ENCODE measurements around the gene MYB. TPM values are rescaled to one million over a fixed set of nuclear protein-coding genes. Genes with fewer than 3 reads are reported as not detected.

The MYB gene
- total and polyA plus RNA-seq, 2 donors (not counting 3 experiments of a cell fraction or from before 2014, with no cell fraction given) = 0.14 to 0.53 TPM

DNA sequence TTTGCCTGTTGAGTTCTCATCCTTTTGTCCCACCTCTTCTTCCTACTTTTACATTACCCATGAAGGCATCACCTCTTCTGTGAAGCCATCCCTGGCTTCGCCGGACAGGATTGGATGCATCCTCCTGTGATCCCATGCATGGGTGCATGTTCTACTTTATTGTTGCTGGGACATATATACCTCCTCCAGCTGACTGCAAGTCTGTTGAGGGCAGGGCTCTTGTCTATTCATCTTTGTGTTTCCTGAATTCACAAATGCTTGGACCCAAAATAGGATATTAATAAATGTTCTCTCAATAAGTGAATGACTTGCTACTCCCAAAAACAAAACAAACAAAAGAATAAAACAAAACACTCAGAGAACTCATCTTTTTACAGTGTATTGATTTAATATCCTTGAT lies 5.1 kb downstream of the MYB start:
- BruUV-seq (replicated peaks) = no TSS peak
- Histone ChIP-seq H3K9me1 (replicated peaks; ENCODE audit: control insufficient read depth, extremely low read depth, insufficient read depth, low read length) (no peaks in the 10 kb centered on the region), H3K36me3 (ENCODE audit: control insufficient read depth in 2 of 2, extremely low read depth in 1 of 2, insufficient read depth in 2 of 2, low read length in 2 of 2) (no peaks in the 10 kb centered on the region), H2AFZ (ENCODE audit: low read depth, low read length) (no peak overlapping the region), H3K27ac (ENCODE audit: insufficient read depth, low read depth, low read length) (no peak overlapping the region), H3K9ac (replicated peaks; ENCODE audit: extremely low read depth, insufficient read depth, low read length) (no peak overlapping the region), H3K9me3 (replicated peaks; ENCODE audit: control insufficient read depth, insufficient read depth, low read length) (no peaks in the 10 kb centered on the region), H4K20me1 (replicated peaks; ENCODE audit: control insufficient read depth, extremely low read depth, insufficient read depth, low read length) (no peaks in the 10 kb centered on the region), H3K27me3 (ENCODE audit: control insufficient read depth in 2 of 2, insufficient read depth in 2 of 2, low read length in 2 of 2) (peaks cover 22 to 28% of the 10 kb centered on the region in 2 experiments), H3K4me1 (ENCODE audit: control insufficient read depth, extremely low read depth, insufficient read depth, low read length) (peaks cover 23% of the 10 kb centered on the region), H3K4me2 (ENCODE audit: insufficient read depth, low read length) (no peak overlapping the region), H3K4me3 (replicated peaks in 1 of 3; ENCODE audit: insufficient read depth in 1 of 3, low read depth in 1 of 3, low read length in 3 of 3) (no peak overlapping the region), H3K79me2 (ENCODE audit: control insufficient read depth, insufficient read depth, low read length) (no peaks in the 10 kb centered on the region)
- DNase-seq (ENCODE audit: low read depth, low spot score) (no peak), FAIRE-seq (no peak)
- intact Hi-C loops (cut with micrococcal nuclease) (no loop called here), dilution Hi-C loops (cut with MboI; ENCODE audit: extremely low pct_ligation_motif_present, low sequenced_read_pairs) (no loop called here)
- TF ChIP-seq MYC (IDR thresholded peaks at IDR 0.05; ENCODE audit: low read depth, low read length) (no peak), POLR2AphosphoS5 (IDR thresholded peaks at IDR 0.05; ENCODE audit: insufficient read depth, low read depth, low read length) (no peak), EZH2 (IDR thresholded peaks at IDR 0.05; ENCODE audit: borderline replicate concordance, low read depth, low read length, severe bottlenecking) (no peak)
- ChIA-PET POLR2A (no interaction called here), CTCF (no interaction called here)

GRCh38 chr6:135187372-135187771 lies 6.3 kb downstream of the MYB start:
- dilution Hi-C loops (cut with MboI; ENCODE audit: extremely low pct_ligation_motif_present, low sequenced_read_pairs) (no loop called here), intact Hi-C loops (cut with micrococcal nuclease) (no loop called here)
- POLR2A ChIA-PET = no interaction called here
- no peak for TF ChIP-seq MAX (IDR thresholded peaks at IDR 0.05; ENCODE audit: insufficient read depth, insufficient read length)
- TF ChIP-seq POLR2A (IDR thresholded peaks at IDR 0.05; ENCODE audit: low read depth, low read length) = no peak
- TF ChIP-seq, protein P1, sequence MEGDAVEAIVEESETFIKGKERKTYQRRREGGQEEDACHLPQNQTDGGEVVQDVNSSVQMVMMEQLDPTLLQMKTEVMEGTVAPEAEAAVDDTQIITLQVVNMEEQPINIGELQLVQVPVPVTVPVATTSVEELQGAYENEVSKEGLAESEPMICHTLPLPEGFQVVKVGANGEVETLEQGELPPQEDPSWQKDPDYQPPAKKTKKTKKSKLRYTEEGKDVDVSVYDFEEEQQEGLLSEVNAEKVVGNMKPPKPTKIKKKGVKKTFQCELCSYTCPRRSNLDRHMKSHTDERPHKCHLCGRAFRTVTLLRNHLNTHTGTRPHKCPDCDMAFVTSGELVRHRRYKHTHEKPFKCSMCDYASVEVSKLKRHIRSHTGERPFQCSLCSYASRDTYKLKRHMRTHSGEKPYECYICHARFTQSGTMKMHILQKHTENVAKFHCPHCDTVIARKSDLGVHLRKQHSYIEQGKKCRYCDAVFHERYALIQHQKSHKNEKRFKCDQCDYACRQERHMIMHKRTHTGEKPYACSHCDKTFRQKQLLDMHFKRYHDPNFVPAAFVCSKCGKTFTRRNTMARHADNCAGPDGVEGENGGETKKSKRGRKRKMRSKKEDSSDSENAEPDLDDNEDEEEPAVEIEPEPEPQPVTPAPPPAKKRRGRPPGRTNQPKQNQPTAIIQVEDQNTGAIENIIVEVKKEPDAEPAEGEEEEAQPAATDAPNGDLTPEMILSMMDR (IDR thresholded peaks at IDR 0.05; ENCODE audit: extremely low read depth in 1 of 2, insufficient read depth in 1 of 2, low read depth in 1 of 2, low read length in 2 of 2) = no peak
- no peak for TF ChIP-seq JUN (IDR thresholded peaks at IDR 0.05; ENCODE audit: borderline replicate concordance, insufficient read depth, insufficient read length, low read depth)
- TF ChIP-seq GATA2 (IDR thresholded peaks at IDR 0.05; ENCODE audit: insufficient read depth, insufficient read length, low read depth, low read length) = no peak
- TF ChIP-seq FOS (IDR thresholded peaks at IDR 0.05; ENCODE audit: borderline replicate concordance, insufficient read depth, low read length) = no peak
- no peak for TF ChIP-seq EZH2 (IDR thresholded peaks at IDR 0.05; ENCODE audit: borderline replicate concordance, low read depth, low read length, severe bottlenecking)
- no peak for TF ChIP-seq POLR2AphosphoS5 (IDR thresholded peaks at IDR 0.05; ENCODE audit: insufficient read depth, low read depth, low read length)
- TF ChIP-seq MYC (IDR thresholded peaks at IDR 0.05; ENCODE audit: low read depth, low read length) = no peak
- H3K79me2 ChIP-seq (ENCODE audit: control insufficient read depth, insufficient read depth, low read length) = no peaks in the 10 kb centered on the region
- DNase-seq (ENCODE audit: low read depth, low spot score) (no peak), FAIRE-seq (no peak)
- H4K20me1 ChIP-seq (replicated peaks; ENCODE audit: control insufficient read depth, extremely low read depth, insufficient read depth, low read length) = no peaks in the 10 kb centered on the region
- H3K9me3 ChIP-seq (replicated peaks; ENCODE audit: control insufficient read depth, insufficient read depth, low read length) = no peaks in the 10 kb centered on the region
- peaks cover 14% of the 10 kb centered on the region for H3K4me1 ChIP-seq (ENCODE audit: control insufficient read depth, extremely low read depth, insufficient read depth, low read length)
- H3K9ac ChIP-seq (replicated peaks; ENCODE audit: extremely low read depth, insufficient read depth, low read length) = no peak overlapping the region
- H3K27ac ChIP-seq (ENCODE audit: insufficient read depth, low read depth, low read length) = no peak overlapping the region
- H2AFZ ChIP-seq (ENCODE audit: low read depth, low read length) = no peak overlapping the region
- H3K4me3 ChIP-seq (replicated peaks in 1 of 3; ENCODE audit: insufficient read depth in 1 of 3, low read depth in 1 of 3, low read length in 3 of 3) = no peak overlapping the region
- no TSS peak for BruUV-seq (replicated peaks)
- no peak overlapping the region for H3K4me2 ChIP-seq (ENCODE audit: insufficient read depth, low read length)
- CTCF ChIA-PET = interaction anchor here (1.5 kb wide), 1 partner anchor 30 kb away, joined by 4 read pairs; no protein-coding TSS in a partner anchor
- peaks cover 19 to 22% of the 10 kb centered on the region in 2 experiments for H3K27me3 ChIP-seq (ENCODE audit: control insufficient read depth in 2 of 2, insufficient read depth in 2 of 2, low read length in 2 of 2)
- H3K36me3 ChIP-seq (ENCODE audit: control insufficient read depth in 2 of 2, extremely low read depth in 1 of 2, insufficient read depth in 2 of 2, low read length in 2 of 2) = no peaks in the 10 kb centered on the region
- no peaks in the 10 kb centered on the region for H3K9me1 ChIP-seq (replicated peaks; ENCODE audit: control insufficient read depth, extremely low read depth, insufficient read depth, low read length)

Data from endothelial cell of umbilical vein (primary cell).